ENCODE data around the gene LAGE3. TPM values are rescaled to one million over a fixed set of nuclear protein-coding genes. Genes with fewer than 3 reads are reported as not detected.

LAGE3 gene
- total RNA-seq, 1 experiment from 2014 or later: 122 TPM

- peak; percentile 36 for DNase-seq (ENCODE audit: low spot score)
Observed at GRCh38 chrX:154458116-154458953, 20.7 kb downstream of the LAGE3 start, which contains the start of gene PLXNA3. Gene PLXNA3 (plus strand): TSS chrX:154458281. CDS start chrX:154460184, 1,903 bp downstream.

DNA sequence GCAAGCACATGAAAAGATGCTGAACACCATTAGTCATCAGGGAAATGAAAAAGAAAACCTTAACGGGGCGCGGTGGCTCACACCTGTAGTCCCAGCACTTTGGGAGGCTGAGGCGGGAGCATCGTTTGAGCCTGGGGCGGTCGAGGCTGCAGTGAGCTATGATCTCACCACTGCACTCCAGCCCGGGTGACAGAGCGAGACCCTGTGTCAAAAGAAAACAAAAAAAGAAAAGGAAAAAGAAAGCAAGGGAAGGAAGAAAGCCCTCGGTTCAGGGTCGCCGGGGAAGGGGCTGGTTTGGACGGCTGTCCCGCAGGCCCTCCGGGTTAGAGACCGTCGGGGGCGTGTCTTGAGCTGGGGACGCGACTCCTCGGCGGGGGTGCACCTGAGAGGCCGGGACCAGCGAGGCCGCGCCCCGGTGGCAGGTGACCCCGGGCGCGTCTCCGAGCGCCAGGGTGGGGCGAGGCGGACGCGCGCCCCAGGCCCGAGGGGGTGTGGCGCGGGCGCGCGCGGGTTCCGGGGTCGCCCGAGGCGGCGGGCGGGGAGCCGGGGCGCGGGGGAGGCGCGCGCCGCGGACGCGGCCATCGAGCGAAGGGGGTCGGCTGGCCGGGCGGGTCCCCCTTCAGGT lies 21.5 kb downstream of the LAGE3 start:
- DNase-seq (ENCODE audit: low spot score): peak; percentile 67

DNA sequence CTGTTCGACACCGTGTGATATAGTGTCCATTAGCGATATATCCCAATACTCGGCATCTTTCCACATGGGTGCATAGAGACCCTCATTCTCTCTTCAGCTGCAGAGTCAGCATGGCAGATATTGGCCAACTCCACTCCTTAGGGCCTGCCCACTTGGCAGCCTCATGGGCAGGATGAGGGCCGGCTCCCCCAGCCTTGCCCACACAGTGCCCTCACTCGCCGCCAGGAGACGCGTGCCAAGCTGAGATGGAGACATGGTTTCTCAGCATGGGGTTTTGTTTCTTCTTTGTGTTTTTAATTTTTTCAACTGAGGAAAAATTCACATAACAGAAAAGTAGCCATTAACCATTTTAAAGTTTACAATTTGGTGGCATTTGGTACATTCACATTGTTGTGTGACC lies 26.3 kb downstream of the LAGE3 start:
- DNase-seq (ENCODE audit: low spot score): no peak

DNA sequence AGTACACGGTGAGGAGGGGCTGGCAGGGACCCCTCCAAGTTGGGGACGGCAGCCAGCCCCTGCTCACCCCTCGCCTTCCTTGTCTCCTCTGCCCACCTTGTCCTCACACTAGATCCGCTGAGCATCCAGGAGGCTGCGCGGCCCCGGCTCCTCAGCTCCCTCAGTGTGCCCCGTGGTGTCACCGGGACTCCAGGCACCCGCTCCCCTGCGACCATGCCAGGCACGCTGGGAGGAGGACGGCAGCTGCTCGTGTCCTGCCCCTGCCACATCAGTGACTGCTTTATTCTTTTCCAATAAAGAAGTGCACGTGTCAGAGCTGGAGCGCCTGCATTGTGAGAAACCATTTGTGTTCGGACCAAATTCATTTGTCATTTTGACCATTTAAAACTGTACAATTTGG lies 28.8 kb downstream of the LAGE3 start:
- no peak for DNase-seq (ENCODE audit: low spot score)

DNA sequence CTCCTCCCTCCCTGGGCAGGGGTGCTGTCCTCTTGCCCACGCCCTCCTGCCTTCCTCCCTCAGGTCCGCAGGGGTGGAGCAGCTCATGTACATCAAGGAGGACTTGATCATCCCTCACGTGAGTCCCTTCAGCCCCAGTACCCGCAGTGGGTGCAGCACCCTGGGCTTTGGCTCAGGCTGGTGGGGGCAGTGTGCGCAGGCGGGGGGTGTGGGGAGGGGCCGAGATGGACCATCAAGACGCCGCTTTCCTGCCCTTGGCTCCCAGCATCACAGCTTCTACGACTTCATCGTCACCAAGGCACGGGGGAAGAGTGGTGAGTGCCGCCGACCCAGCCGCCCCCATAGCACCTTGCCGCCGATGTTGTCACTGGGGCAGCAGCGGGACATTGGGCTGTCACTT lies 29.5 kb downstream of the LAGE3 start:
- DNase-seq (ENCODE audit: low spot score): no peak

- no peak for DNase-seq (ENCODE audit: low spot score)
Observed at GRCh38 chrX:154448484-154448883, 30.6 kb downstream of the LAGE3 start.

- DNase-seq (ENCODE audit: low spot score): no peak
Observed at GRCh38 chrX:154446430-154446829, 32.7 kb downstream of the LAGE3 start.

GRCh38 chrX:154445776-154446175 lies 33.3 kb downstream of the LAGE3 start:
- no peak for DNase-seq (ENCODE audit: low spot score)

- peak; percentile 4 for DNase-seq (ENCODE audit: low spot score)
Observed at GRCh38 chrX:154444755-154445246, 34.3 kb downstream of the LAGE3 start.

DNA sequence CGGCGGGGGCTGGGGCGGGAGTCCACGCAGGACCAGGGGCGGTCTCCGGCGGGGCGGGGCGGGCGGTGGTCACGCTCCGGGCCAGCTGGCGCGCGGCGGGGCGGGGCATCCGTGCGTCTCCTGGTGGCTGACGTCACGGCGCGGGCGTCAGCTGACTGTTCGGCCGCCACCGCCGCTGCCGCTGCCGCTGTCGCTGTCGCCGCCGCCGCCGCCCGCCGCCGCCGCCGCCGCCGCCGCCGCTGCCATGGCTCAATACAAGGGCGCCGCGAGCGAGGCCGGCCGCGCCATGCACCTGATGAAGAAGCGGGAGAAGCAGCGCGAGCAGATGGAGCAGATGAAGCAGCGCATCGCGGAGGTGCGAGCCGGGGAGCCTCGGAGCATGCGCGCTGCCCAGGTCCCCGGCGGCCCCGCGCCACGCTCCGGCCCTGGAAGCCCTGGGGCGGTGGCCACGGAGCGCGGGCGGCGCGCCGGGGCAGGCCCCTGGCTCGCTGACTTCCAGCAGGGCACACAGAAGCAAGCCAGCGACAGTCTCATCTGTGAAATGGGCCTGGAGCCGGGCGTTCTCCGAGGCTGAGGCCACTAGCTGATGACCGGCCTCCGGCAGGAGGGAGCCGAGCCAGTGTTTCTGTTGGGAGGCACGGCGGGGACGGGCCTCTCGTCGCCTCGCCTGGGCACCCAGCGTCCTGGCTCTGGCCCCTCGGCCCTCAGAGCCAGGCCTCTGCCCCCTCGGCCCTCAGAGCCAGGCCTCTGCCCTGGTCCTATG lies 34.9 kb downstream of the LAGE3 start, which contains the start of gene FAM50A:
FAM50A (plus strand) TSS at position 150 of the 763 bp plus-strand sequence; CDS start at position 245, 95 bp downstream.
- peak; percentile 69 for DNase-seq (ENCODE audit: low spot score)

DNA sequence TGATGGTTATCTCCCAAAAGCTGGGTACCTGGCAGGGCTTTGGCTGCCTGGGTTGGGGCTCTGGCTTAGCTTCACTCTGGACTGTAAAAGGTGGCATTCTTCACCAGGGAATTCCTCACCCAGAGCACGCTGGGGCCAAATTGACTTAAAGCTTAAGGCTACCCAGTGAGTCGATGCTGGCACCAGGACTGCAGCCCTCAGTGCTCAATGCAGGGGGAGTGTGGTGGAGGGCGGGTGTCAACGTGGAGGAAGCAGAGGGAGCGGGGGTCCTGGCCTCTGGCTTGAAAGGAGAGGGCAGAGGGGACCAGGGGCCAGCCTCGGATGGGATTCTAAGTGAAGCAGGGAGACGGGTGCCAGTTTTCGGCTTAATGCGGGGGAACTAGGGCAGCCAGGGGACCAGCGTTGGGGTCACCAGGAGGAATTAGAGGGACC lies 35.6 kb downstream of the LAGE3 start:
- no peak for DNase-seq (ENCODE audit: low spot score)

DNA sequence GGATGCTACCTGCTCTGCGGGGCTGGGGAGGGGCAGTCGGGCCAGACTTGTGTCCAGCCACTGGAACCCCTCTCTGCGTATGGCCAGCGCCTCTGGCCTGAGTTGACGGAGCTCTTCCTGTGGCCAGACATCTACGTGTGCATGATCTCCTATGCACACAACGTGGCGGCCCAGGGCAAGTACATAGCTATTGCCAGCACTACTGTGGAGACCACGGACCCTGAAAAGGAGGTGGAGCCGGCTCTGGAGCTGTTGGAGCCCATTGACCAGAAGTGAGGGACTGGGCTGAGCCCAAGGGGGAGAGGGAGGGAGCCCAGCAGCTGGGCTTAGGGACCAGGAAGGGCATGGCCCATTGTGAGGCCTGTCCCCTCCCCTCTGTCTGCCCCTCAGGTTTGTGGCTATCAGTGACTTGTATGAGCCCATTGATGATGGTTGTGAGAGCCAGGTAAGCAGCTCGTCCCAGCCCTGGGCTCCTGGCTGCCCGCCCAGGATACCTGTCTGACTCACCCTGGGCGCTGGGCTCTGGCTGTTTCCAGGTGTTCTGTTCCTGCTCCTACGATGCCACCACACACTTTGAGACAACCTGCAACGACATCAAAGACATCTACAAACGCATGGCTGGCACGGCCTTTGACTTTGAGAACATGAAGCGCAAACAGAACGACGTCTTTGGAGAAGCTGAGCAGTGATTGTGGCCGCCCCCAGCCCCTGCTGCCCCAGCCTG lies 36.9 kb downstream of the LAGE3 start:
- peak; percentile 90 for DNase-seq (ENCODE audit: low spot score)

GRCh38 chrX:154441564-154441963 lies 37.5 kb downstream of the LAGE3 start:
- DNase-seq (ENCODE audit: low spot score): no peak

- no peak for DNase-seq (ENCODE audit: low spot score)
Observed at GRCh38 chrX:154440623-154441357, 38.3 kb downstream of the LAGE3 start.

DNA sequence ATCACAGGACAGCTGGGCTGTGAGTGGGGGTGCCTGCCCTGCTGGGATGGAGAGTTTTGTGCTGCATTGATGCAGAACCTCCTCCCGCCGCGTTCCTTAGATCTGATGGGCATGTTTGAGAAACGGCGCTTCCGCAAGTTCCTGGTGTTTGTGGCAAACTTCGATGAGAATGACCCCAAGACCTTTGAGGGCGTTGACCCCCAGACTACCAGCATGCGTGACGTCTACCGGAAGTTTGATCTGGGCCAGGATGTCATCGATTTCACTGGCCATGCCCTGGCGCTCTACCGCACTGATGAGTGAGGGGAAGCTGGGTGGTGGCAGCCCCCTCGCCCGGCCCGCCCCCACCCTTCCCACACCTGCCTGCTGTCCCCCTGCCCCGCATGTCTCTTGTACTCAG lies 39.2 kb downstream of the LAGE3 start:
- no peak for DNase-seq (ENCODE audit: low spot score)

GRCh38 chrX:154437971-154438893 lies 40.8 kb downstream of the LAGE3 start:
- DNase-seq (ENCODE audit: low spot score): no peak

GRCh38 chrX:154436983-154437752 lies 41.9 kb downstream of the LAGE3 start, which contains the start of gene GDI1:
Gene GDI1 (plus strand): TSS chrX:154437154. CDS start chrX:154437255, 101 bp downstream.
- DNase-seq (ENCODE audit: low spot score): peak; percentile 31

- no peak for DNase-seq (ENCODE audit: low spot score)
Observed at GRCh38 chrX:154436374-154436982, 42.6 kb downstream of the LAGE3 start.
